Measurements from ENCODE around the gene TTLL12. TPM values are rescaled to one million over a fixed set of nuclear protein-coding genes. Genes with fewer than 3 reads are reported as not detected.

TTLL12 gene
- total RNA-seq, 1 experiment from 2014 or later = 100 TPM

GRCh38 chr22:43116932-43117331 is 70.0 kb downstream of the TTLL12 start:
- no peak overlapping the region for H3K4me2 ChIP-seq (ENCODE audit: low read length)
- DNase-seq (ENCODE audit: low read depth, low spot score) (no peak), ATAC-seq (no peak)
- no peak overlapping the region for H3K4me3 ChIP-seq (replicated peaks in 1 of 2; ENCODE audit: low read depth in 1 of 2, low read length in 2 of 2)
- ChIA-PET CTCF (no interaction called here), POLR2A (interaction anchor here (0.6 kb wide), 1 partner anchor 12 kb away, joined by 3 read pairs; no protein-coding TSS in a partner anchor), RAD21 (ENCODE audit: low non-redundant PET in 1 of 2, low total read pairs in 2 of 2, uncharacterized antibody in 2 of 2, unreplicated experiment in 2 of 2) (no interaction called here)
- intact Hi-C loops (cut with micrococcal nuclease) = no loop called here
- H3K9me3 ChIP-seq (ENCODE audit: control insufficient read depth in 1 of 2, insufficient read depth in 1 of 2, low read depth in 1 of 2, low read length in 2 of 2) = no peaks in the 10 kb centered on the region
- no TSS peak for BruUV-seq (replicated peaks)
- no peak overlapping the region for H3K9ac ChIP-seq (ENCODE audit: low read length)
- H3K4me1 ChIP-seq (ENCODE audit: control insufficient read depth in 1 of 2, insufficient read depth in 2 of 2, low read length in 2 of 2) = peaks cover 4 to 21% of the 10 kb centered on the region in 2 experiments
- no peaks in the 10 kb centered on the region for H3K9me2 ChIP-seq (ENCODE audit: insufficient read depth)
- no peaks in the 10 kb centered on the region for H4K20me1 ChIP-seq (ENCODE audit: insufficient read depth)
- TF ChIP-seq ELF1 (IDR thresholded peaks at IDR 0.05; ENCODE audit: borderline replicate concordance, low read depth) (no peak), EZH2phosphoT487 (IDR thresholded peaks at IDR 0.05; ENCODE audit: borderline replicate concordance) (no peak), CEBPB (IDR thresholded peaks at IDR 0.05; ENCODE audit: low read depth) (no peak), EZH2 (IDR thresholded peaks at IDR 0.05) (no peak), SP1 (IDR thresholded peaks at IDR 0.05; ENCODE audit: low read depth) (no peak), CTCF (IDR thresholded peaks at IDR 0.05 in 2 of 3, conservative IDR thresholded peaks at IDR 0.05 in 1 of 3; ENCODE audit: borderline replicate concordance in 1 of 3, insufficient read depth in 1 of 3, low read depth in 2 of 3, low read length in 2 of 3) (no peak), ZNF274 (IDR thresholded peaks at IDR 0.05; ENCODE audit: low read depth, low read length) (no peak), ATF3 (IDR thresholded peaks at IDR 0.05) (no peak), TCF7L2 (IDR thresholded peaks at IDR 0.05; ENCODE audit: borderline replicate concordance, extremely low read depth, insufficient read depth, insufficient read length) (no peak), RAD21 (IDR thresholded peaks at IDR 0.05; ENCODE audit: low read depth) (no peak), REST (IDR thresholded peaks at IDR 0.05; ENCODE audit: low read depth) (no peak), JUND (IDR thresholded peaks at IDR 0.05) (no peak), ZBTB33 (IDR thresholded peaks at IDR 0.05; ENCODE audit: extremely low read depth, insufficient replicate concordance, low read length) (no peak), SIN3A (IDR thresholded peaks at IDR 0.05; ENCODE audit: low read depth) (no peak), SRF (IDR thresholded peaks at IDR 0.05; ENCODE audit: low read depth) (no peak), ZFX (IDR thresholded peaks at IDR 0.05) (no peak), YY1 (IDR thresholded peaks at IDR 0.05; ENCODE audit: extremely low read depth, insufficient replicate concordance, low read depth, low read length) (no peak), CBX3 (IDR thresholded peaks at IDR 0.05; ENCODE audit: low read depth) (no peak), MAX (IDR thresholded peaks at IDR 0.05) (no peak), POLR2A (IDR thresholded peaks at IDR 0.05; ENCODE audit: borderline replicate concordance, extremely low read depth, insufficient read depth, insufficient read length) (no peak)
- no peaks in the 10 kb centered on the region for H3K27me3 ChIP-seq (ENCODE audit: insufficient read depth, low read length)
- H3K79me2 ChIP-seq (ENCODE audit: insufficient read depth, low read length) = peaks cover 35% of the 10 kb centered on the region
- no peak overlapping the region for H2AFZ ChIP-seq (ENCODE audit: low read depth, low read length, poor library complexity, severe bottlenecking)
- no peak overlapping the region for H3K27ac ChIP-seq (ENCODE audit: low read depth, low read length)
- no peaks in the 10 kb centered on the region for H3K36me3 ChIP-seq (ENCODE audit: control insufficient read depth in 1 of 2, insufficient read depth in 2 of 2, low read length in 2 of 2)

Measured in HCT116 (cell line).